Measurements from ENCODE around the gene NUP50.

NUP50 gene

GRCh38 chr22:45207533-45207932 is 43.8 kb downstream of the NUP50 start:
- no peak for DNase-seq (ENCODE audit: low read depth)
- in situ Hi-C loops (cut with HindIII; ENCODE audit: low sequenced_read_pairs): no loop called here
- TF ChIP-seq, protein P1, sequence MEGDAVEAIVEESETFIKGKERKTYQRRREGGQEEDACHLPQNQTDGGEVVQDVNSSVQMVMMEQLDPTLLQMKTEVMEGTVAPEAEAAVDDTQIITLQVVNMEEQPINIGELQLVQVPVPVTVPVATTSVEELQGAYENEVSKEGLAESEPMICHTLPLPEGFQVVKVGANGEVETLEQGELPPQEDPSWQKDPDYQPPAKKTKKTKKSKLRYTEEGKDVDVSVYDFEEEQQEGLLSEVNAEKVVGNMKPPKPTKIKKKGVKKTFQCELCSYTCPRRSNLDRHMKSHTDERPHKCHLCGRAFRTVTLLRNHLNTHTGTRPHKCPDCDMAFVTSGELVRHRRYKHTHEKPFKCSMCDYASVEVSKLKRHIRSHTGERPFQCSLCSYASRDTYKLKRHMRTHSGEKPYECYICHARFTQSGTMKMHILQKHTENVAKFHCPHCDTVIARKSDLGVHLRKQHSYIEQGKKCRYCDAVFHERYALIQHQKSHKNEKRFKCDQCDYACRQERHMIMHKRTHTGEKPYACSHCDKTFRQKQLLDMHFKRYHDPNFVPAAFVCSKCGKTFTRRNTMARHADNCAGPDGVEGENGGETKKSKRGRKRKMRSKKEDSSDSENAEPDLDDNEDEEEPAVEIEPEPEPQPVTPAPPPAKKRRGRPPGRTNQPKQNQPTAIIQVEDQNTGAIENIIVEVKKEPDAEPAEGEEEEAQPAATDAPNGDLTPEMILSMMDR (IDR thresholded peaks at IDR 0.05; ENCODE audit: low read depth, low read length, missing control alignments): no peak
- H3K4me3 ChIP-seq (ENCODE audit: low read depth, low read length): no peak overlapping the region

GRCh38 chr22:45207981-45208664 is 44.4 kb downstream of the NUP50 start:
- in situ Hi-C loops (cut with HindIII; ENCODE audit: low sequenced_read_pairs): no loop called here
- peak; percentile 45 for DNase-seq (ENCODE audit: low read depth)
- no peak overlapping the region for H3K4me3 ChIP-seq (ENCODE audit: low read depth, low read length)
- TF ChIP-seq, protein P1 (IDR thresholded peaks at IDR 0.05; ENCODE audit: low read depth, low read length, missing control alignments): no peak

GRCh38 chr22:45208696-45208992 is 44.9 kb downstream of the NUP50 start:
- no peak overlapping the region for H3K4me3 ChIP-seq (ENCODE audit: low read depth, low read length)
- no peak for DNase-seq (ENCODE audit: low read depth)
- TF ChIP-seq, protein P1 (IDR thresholded peaks at IDR 0.05; ENCODE audit: low read depth, low read length, missing control alignments): no peak
- in situ Hi-C loops (cut with HindIII; ENCODE audit: low sequenced_read_pairs): no loop called here

- in situ Hi-C loops (cut with HindIII; ENCODE audit: low sequenced_read_pairs): no loop called here
- no peak overlapping the region for H3K4me3 ChIP-seq (ENCODE audit: low read depth, low read length)
- DNase-seq (ENCODE audit: low read depth): no peak
- TF ChIP-seq, protein P1 (IDR thresholded peaks at IDR 0.05; ENCODE audit: low read depth, low read length, missing control alignments): peak; percentile 75
Measured at GRCh38 chr22:45208993-45209838, 45.5 kb downstream of the NUP50 start.

DNA sequence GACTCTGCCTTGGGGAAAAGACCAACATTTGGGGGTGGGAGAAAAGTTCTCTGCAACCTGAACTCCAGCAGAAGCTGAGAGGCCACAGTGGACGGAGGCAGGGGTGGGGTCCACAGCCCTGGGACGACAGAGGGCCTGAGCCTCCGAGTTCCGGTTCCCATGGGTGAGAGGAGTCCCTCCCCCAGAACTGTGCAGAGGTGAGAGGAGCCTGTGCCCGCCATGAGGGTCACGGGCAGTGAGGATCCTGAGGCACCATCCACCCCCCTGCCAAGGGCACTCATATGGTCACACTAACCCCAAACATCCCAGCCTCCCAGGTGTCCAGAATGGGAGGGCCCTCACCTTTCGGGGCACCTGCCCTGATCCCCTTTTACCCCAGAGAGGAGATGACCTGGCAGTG is 46.4 kb downstream of the NUP50 start:
- TF ChIP-seq, protein P1 (IDR thresholded peaks at IDR 0.05; ENCODE audit: low read depth, low read length, missing control alignments): no peak
- DNase-seq (ENCODE audit: low read depth): no peak
- in situ Hi-C loops (cut with HindIII; ENCODE audit: low sequenced_read_pairs): no loop called here

GRCh38 chr22:45210577-45210976 is 46.9 kb downstream of the NUP50 start:
- DNase-seq (ENCODE audit: low read depth): no peak
- H3K4me3 ChIP-seq (ENCODE audit: low read depth, low read length): no peak overlapping the region
- in situ Hi-C loops (cut with HindIII; ENCODE audit: low sequenced_read_pairs): no loop called here
- TF ChIP-seq, protein P1 (IDR thresholded peaks at IDR 0.05; ENCODE audit: low read depth, low read length, missing control alignments): no peak

More for the DNA sequence above, 46.4 kb downstream of the NUP50 start:
- no peak overlapping the region for H3K4me3 ChIP-seq (ENCODE audit: low read depth, low read length)
